ENCODE measurements around the gene FGF9.

Gene FGF9

GRCh38 chr13:21735701-21736401, 65.0 kb downstream of the FGF9 start:
- Histone ChIP-seq H3K27ac (ENCODE audit: low read depth, low read length) (no peak overlapping the region), H3K36me3 (ENCODE audit: control insufficient read depth in 1 of 2, insufficient read depth in 2 of 2, low read length in 2 of 2) (no peaks in the 10 kb centered on the region)

DNA sequence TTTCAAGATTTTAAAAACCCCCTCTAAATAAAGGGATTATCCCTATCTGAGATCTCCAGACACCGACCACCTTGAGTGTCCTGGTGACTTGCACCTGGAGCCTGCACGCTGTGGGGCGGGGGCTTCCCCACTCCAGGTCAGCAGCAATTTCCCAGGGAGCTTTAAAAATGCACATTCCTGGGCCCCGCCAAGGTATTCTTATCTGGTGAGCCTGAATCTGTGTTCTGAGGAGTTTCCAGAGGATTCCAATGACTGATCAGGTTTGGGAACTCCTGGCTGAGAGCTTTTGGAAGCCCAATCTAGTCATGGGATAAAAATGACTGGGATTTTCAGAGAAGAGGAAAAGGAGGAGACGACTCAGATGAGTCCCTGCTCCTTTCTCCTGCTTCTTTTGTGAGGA, 66.1 kb downstream of the FGF9 start:
- Histone ChIP-seq H3K36me3 (ENCODE audit: control insufficient read depth in 1 of 2, insufficient read depth in 2 of 2, low read length in 2 of 2) (no peaks in the 10 kb centered on the region), H3K27ac (ENCODE audit: low read depth, low read length) (no peak overlapping the region)

More at GRCh38 chr13:21735701-21736401, 65.0 kb downstream of the FGF9 start:
- Histone ChIP-seq H3K4me1 (ENCODE audit: control insufficient read depth in 1 of 2, insufficient read depth in 2 of 2, low read length in 2 of 2) (peaks cover 22% of the 10 kb centered on the region in 2 donors), H3K9ac (ENCODE audit: low read depth in 1 of 2, low read length in 2 of 2) (no peak overlapping the region), H3K9me3 (ENCODE audit: control insufficient read depth in 1 of 2, low read length in 2 of 2) (peaks cover 3 to 5% of the 10 kb centered on the region in 2 donors), H3K4me3 (ENCODE audit: low read depth in 1 of 2, low read length in 2 of 2) (no peak overlapping the region), H3K27me3 (ENCODE audit: control insufficient read depth in 1 of 2, insufficient read depth in 2 of 2, low read length in 2 of 2) (no peaks in the 10 kb centered on the region)

GRCh38 chr13:21738630-21739029, 67.8 kb downstream of the FGF9 start:
- H3K4me3 ChIP-seq (ENCODE audit: low read depth in 1 of 2, low read length in 2 of 2) = no peak overlapping the region
- no peaks in the 10 kb centered on the region for H3K27me3 ChIP-seq (ENCODE audit: control insufficient read depth in 1 of 2, insufficient read depth in 2 of 2, low read length in 2 of 2)
- no peaks in the 10 kb centered on the region for H3K9me3 ChIP-seq (ENCODE audit: control insufficient read depth in 1 of 2, low read length in 2 of 2)
- no peak overlapping the region for H3K9ac ChIP-seq (ENCODE audit: low read depth in 1 of 2, low read length in 2 of 2)
- H3K4me1 ChIP-seq (ENCODE audit: control insufficient read depth in 1 of 2, insufficient read depth in 2 of 2, low read length in 2 of 2) = peaks cover 38 to 39% of the 10 kb centered on the region in 2 donors
- no peak overlapping the region for H3K27ac ChIP-seq (ENCODE audit: low read depth, low read length)
- H3K36me3 ChIP-seq (ENCODE audit: control insufficient read depth in 1 of 2, insufficient read depth in 2 of 2, low read length in 2 of 2) = no peaks in the 10 kb centered on the region

More for the DNA sequence above, 66.1 kb downstream of the FGF9 start:
- H3K4me1 ChIP-seq (ENCODE audit: control insufficient read depth in 1 of 2, insufficient read depth in 2 of 2, low read length in 2 of 2) = peaks cover 30 to 33% of the 10 kb centered on the region in 2 donors
- no peak overlapping the region for H3K9ac ChIP-seq (ENCODE audit: low read depth in 1 of 2, low read length in 2 of 2)
- H3K27me3 ChIP-seq (ENCODE audit: control insufficient read depth in 1 of 2, insufficient read depth in 2 of 2, low read length in 2 of 2) = no peaks in the 10 kb centered on the region
- no peak overlapping the region for H3K4me3 ChIP-seq (ENCODE audit: low read depth in 1 of 2, low read length in 2 of 2)
- H3K9me3 ChIP-seq (ENCODE audit: control insufficient read depth in 1 of 2, low read length in 2 of 2) = peaks cover 3 to 5% of the 10 kb centered on the region in 2 donors

- no peak overlapping the region for H3K9ac ChIP-seq (ENCODE audit: low read depth in 1 of 2, low read length in 2 of 2)
- H3K27ac ChIP-seq (ENCODE audit: low read depth, low read length) = no peak overlapping the region
- no peak overlapping the region for H3K4me3 ChIP-seq (ENCODE audit: low read depth in 1 of 2, low read length in 2 of 2)
- peaks cover 27 to 28% of the 10 kb centered on the region in 2 donors for H3K4me1 ChIP-seq (ENCODE audit: control insufficient read depth in 1 of 2, insufficient read depth in 2 of 2, low read length in 2 of 2)
- no peaks in the 10 kb centered on the region for H3K9me3 ChIP-seq (ENCODE audit: control insufficient read depth in 1 of 2, low read length in 2 of 2)
- H3K27me3 ChIP-seq (ENCODE audit: control insufficient read depth in 1 of 2, insufficient read depth in 2 of 2, low read length in 2 of 2) = no peaks in the 10 kb centered on the region
- no peaks in the 10 kb centered on the region for H3K36me3 ChIP-seq (ENCODE audit: control insufficient read depth in 1 of 2, insufficient read depth in 2 of 2, low read length in 2 of 2)
Measured at GRCh38 chr13:21739771-21740170, 68.9 kb downstream of the FGF9 start.

DNA sequence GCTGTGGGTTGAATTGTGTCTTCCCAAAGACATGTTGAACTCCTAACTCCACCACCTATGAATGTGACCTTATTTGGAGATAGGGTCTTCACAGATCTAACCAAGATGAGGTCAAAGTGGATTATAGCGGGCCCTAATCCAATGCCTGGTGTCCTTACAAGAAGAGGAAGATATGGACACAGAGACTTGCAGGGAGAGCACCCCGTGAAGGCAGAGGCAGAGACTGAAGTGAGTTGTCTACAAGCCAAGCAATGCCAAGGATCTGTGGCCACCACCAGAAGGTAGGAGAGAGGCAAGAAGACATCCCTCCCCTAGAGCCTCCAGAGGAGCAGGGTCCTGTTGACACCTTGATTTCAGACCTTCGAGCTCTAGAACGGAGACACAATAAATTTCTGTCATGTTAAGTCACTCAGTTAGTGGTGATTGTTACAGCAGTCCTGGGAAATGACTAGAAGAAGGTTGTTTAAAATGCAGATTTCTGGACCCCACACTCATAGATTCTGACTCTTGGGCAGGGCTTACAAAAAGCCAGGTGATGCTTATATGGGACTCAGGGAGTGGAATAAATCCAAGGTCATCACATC, 70.6 kb downstream of the FGF9 start:
- no peaks in the 10 kb centered on the region for H3K36me3 ChIP-seq (ENCODE audit: control insufficient read depth in 1 of 2, insufficient read depth in 2 of 2, low read length in 2 of 2)
- H3K27ac ChIP-seq (ENCODE audit: low read depth, low read length) = no peak overlapping the region

DNA sequence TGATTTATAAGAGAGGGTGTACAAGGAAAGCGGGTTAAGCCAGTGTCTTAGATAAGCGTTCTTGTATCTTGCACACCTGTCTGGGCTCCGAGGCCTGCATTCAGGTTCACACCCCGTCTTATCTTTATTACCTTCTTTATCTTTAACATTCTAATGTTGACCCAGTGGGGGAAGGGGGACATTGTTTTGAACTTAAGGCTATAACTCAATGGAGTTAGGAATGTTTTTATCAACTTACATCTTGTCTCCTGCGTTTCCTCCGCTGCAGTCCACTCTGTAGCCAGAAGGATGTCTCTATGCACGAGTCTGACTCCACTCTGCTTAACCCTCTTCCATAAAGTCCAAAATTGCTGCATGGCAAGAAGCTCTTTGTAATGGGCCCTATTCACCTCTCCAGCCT, 71.2 kb downstream of the FGF9 start:
- no peaks in the 10 kb centered on the region for H3K27me3 ChIP-seq (ENCODE audit: control insufficient read depth in 1 of 2, insufficient read depth in 2 of 2, low read length in 2 of 2)
- no peak overlapping the region for H3K4me3 ChIP-seq (ENCODE audit: low read depth in 1 of 2, low read length in 2 of 2)
- H3K9ac ChIP-seq (ENCODE audit: low read depth in 1 of 2, low read length in 2 of 2) = no peak overlapping the region
- H3K27ac ChIP-seq (ENCODE audit: low read depth, low read length) = no peak overlapping the region
- no peaks in the 10 kb centered on the region for H3K36me3 ChIP-seq (ENCODE audit: control insufficient read depth in 1 of 2, insufficient read depth in 2 of 2, low read length in 2 of 2)
- H3K4me1 ChIP-seq (ENCODE audit: control insufficient read depth in 1 of 2, insufficient read depth in 2 of 2, low read length in 2 of 2) = peaks cover 24 to 26% of the 10 kb centered on the region in 2 donors
- no peaks in the 10 kb centered on the region for H3K9me3 ChIP-seq (ENCODE audit: control insufficient read depth in 1 of 2, low read length in 2 of 2)

More for the DNA sequence above, 70.6 kb downstream of the FGF9 start:
- Histone ChIP-seq H3K4me3 (ENCODE audit: low read depth in 1 of 2, low read length in 2 of 2) (no peak overlapping the region), H3K9me3 (ENCODE audit: control insufficient read depth in 1 of 2, low read length in 2 of 2) (no peaks in the 10 kb centered on the region), H3K27me3 (ENCODE audit: control insufficient read depth in 1 of 2, insufficient read depth in 2 of 2, low read length in 2 of 2) (no peaks in the 10 kb centered on the region), H3K9ac (ENCODE audit: low read depth in 1 of 2, low read length in 2 of 2) (no peak overlapping the region), H3K4me1 (ENCODE audit: control insufficient read depth in 1 of 2, insufficient read depth in 2 of 2, low read length in 2 of 2) (peaks cover 24 to 26% of the 10 kb centered on the region in 2 donors)

DNA sequence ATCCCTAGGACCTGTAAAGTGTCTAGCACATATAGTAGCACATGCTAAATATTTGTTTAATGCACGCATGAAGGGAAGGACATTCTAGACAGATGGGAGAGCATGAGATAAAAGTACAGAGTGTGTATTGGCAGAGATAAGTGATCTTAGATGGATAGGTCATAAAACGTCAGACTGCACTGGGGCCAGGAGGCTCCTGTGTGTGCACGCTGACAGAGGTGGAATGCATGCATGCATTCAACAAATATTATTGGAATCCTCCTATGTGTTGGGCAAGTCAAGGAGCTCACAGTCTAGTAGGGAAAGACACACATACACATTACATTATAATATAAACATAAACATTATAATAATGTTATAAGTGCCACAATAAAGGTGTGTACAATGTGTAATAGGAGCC, 73.3 kb downstream of the FGF9 start:
- Histone ChIP-seq H3K9me3 (ENCODE audit: control insufficient read depth in 1 of 2, low read length in 2 of 2) (no peaks in the 10 kb centered on the region), H3K36me3 (ENCODE audit: control insufficient read depth in 1 of 2, insufficient read depth in 2 of 2, low read length in 2 of 2) (no peaks in the 10 kb centered on the region), H3K9ac (ENCODE audit: low read depth in 1 of 2, low read length in 2 of 2) (no peak overlapping the region), H3K27ac (ENCODE audit: low read depth, low read length) (no peak overlapping the region), H3K27me3 (ENCODE audit: control insufficient read depth in 1 of 2, insufficient read depth in 2 of 2, low read length in 2 of 2) (no peaks in the 10 kb centered on the region), H3K4me1 (ENCODE audit: control insufficient read depth in 1 of 2, insufficient read depth in 2 of 2, low read length in 2 of 2) (peaks cover 24 to 25% of the 10 kb centered on the region in 2 donors), H3K4me3 (ENCODE audit: low read depth in 1 of 2, low read length in 2 of 2) (no peak overlapping the region)

DNA sequence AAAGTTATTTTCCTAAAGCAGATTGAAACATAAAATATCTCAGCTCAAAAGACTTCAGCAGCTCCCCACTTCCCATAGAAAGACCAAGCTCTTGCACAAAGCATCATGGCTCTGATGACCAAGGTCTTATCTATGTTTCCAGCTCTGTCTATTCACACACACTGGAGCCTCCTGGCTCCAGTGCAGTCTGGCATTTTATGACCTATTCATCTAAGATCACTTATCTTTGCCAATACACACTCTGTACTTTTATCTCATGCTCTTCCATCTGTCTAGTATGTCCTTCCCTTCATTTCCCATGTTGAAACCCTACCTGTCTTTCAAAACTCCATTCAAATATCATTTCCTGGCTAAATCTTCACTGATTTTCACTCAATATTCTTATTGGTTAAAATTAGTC, 74.4 kb downstream of the FGF9 start:
- peaks cover 16 to 19% of the 10 kb centered on the region in 2 donors for H3K4me1 ChIP-seq (ENCODE audit: control insufficient read depth in 1 of 2, insufficient read depth in 2 of 2, low read length in 2 of 2)
- no peak overlapping the region for H3K4me3 ChIP-seq (ENCODE audit: low read depth in 1 of 2, low read length in 2 of 2)
- H3K27ac ChIP-seq (ENCODE audit: low read depth, low read length) = no peak overlapping the region
- H3K9me3 ChIP-seq (ENCODE audit: control insufficient read depth in 1 of 2, low read length in 2 of 2) = peaks cover 0 to 3% of the 10 kb centered on the region in 2 donors
- no peaks in the 10 kb centered on the region for H3K36me3 ChIP-seq (ENCODE audit: control insufficient read depth in 1 of 2, insufficient read depth in 2 of 2, low read length in 2 of 2)
- no peaks in the 10 kb centered on the region for H3K27me3 ChIP-seq (ENCODE audit: control insufficient read depth in 1 of 2, insufficient read depth in 2 of 2, low read length in 2 of 2)
- H3K9ac ChIP-seq (ENCODE audit: low read depth in 1 of 2, low read length in 2 of 2) = no peak overlapping the region

DNA sequence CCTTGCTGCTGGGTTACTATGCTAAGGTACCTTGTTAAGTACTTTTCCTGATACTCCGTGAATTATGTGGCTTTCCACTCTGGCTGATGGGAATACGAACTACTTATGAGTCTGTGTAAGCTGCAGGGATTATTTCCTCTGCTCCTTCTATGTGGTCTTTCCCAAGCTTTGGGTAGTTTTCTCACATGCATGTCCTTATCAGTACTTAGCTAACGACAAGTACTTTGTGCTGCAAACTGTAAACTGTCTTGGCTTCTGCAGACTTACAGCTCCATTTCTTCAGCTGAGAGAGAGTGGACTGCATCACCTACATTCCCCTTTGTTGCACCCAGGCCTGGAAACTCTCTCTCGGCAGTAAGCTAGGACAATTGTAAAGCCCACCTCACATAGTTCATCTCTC, 76.6 kb downstream of the FGF9 start:
- Histone ChIP-seq H3K36me3 (ENCODE audit: control insufficient read depth in 1 of 2, insufficient read depth in 2 of 2, low read length in 2 of 2) (no peaks in the 10 kb centered on the region), H3K9me3 (ENCODE audit: control insufficient read depth in 1 of 2, low read length in 2 of 2) (peaks cover 0 to 4% of the 10 kb centered on the region in 2 donors), H3K27ac (ENCODE audit: low read depth, low read length) (no peak overlapping the region)

DNA sequence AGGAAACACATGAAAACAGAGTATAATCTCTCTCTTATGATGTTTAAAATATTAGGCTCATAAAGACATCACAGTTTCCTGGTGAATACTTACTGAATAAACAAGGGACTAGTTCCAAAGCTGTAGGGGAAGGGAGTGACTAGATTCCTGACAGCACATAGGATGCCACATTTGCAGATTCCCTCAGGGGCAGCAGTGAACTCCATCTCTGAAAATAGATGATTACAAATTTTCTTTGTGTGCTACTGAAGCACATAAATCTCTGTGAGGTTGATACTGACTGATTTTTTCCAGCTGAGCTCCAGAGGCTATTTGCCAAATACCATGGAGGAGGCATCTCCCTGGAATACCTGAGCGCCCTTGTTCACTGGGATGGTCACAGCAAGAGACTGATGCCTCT, 77.3 kb downstream of the FGF9 start:
- no peak overlapping the region for H3K4me3 ChIP-seq (ENCODE audit: low read depth in 1 of 2, low read length in 2 of 2)
- H3K9ac ChIP-seq (ENCODE audit: low read depth in 1 of 2, low read length in 2 of 2) = no peak overlapping the region
- H3K27me3 ChIP-seq (ENCODE audit: control insufficient read depth in 1 of 2, insufficient read depth in 2 of 2, low read length in 2 of 2) = no peaks in the 10 kb centered on the region
- H3K36me3 ChIP-seq (ENCODE audit: control insufficient read depth in 1 of 2, insufficient read depth in 2 of 2, low read length in 2 of 2) = no peaks in the 10 kb centered on the region
- H3K9me3 ChIP-seq (ENCODE audit: control insufficient read depth in 1 of 2, low read length in 2 of 2) = peaks cover 0 to 4% of the 10 kb centered on the region in 2 donors
- H3K27ac ChIP-seq (ENCODE audit: low read depth, low read length) = no peak overlapping the region
- H3K4me1 ChIP-seq (ENCODE audit: control insufficient read depth in 1 of 2, insufficient read depth in 2 of 2, low read length in 2 of 2) = peaks cover 0 to 3% of the 10 kb centered on the region in 2 donors

More for the DNA sequence above, 76.6 kb downstream of the FGF9 start:
- H3K9ac ChIP-seq (ENCODE audit: low read depth in 1 of 2, low read length in 2 of 2) = no peak overlapping the region
- no peaks in the 10 kb centered on the region for H3K27me3 ChIP-seq (ENCODE audit: control insufficient read depth in 1 of 2, insufficient read depth in 2 of 2, low read length in 2 of 2)
- peaks cover 2 to 5% of the 10 kb centered on the region in 2 donors for H3K4me1 ChIP-seq (ENCODE audit: control insufficient read depth in 1 of 2, insufficient read depth in 2 of 2, low read length in 2 of 2)
- H3K4me3 ChIP-seq (ENCODE audit: low read depth in 1 of 2, low read length in 2 of 2) = no peak overlapping the region

All from duodenal mucosa (tissue), 2 donors.